Measurements from ENCODE around the gene CD6. TPM values are rescaled to one million over a fixed set of nuclear protein-coding genes. Genes with fewer than 3 reads are reported as not detected.

Gene CD6
- total and polyA plus RNA-seq, 9 donors: 0.42 to 3.4 (median 0.69) TPM

DNA sequence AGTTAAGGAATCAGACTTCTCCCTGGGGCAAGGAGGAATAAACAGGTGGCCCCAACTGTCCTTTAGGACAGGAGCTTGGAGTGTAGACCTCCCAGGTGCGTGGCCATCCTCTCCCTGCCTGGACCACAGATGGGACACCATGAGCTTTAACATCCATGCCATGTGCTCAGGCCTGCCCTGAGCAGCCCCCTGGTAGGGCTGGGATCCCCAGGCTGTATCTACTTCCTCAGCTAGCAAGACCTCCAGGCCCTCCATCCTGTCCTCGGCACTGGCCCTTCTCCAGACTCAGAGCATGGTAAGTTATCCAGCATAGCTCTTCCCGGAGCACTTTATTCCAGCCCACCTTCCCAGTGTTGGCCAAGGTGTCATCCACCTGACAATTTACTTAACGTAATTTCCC, 5.7 kb downstream of the CD6 start:
- no peak for DNase-seq
- TF ChIP-seq EP300 (IDR thresholded peaks at IDR 0.05): no peak
- TF ChIP-seq, protein P1, sequence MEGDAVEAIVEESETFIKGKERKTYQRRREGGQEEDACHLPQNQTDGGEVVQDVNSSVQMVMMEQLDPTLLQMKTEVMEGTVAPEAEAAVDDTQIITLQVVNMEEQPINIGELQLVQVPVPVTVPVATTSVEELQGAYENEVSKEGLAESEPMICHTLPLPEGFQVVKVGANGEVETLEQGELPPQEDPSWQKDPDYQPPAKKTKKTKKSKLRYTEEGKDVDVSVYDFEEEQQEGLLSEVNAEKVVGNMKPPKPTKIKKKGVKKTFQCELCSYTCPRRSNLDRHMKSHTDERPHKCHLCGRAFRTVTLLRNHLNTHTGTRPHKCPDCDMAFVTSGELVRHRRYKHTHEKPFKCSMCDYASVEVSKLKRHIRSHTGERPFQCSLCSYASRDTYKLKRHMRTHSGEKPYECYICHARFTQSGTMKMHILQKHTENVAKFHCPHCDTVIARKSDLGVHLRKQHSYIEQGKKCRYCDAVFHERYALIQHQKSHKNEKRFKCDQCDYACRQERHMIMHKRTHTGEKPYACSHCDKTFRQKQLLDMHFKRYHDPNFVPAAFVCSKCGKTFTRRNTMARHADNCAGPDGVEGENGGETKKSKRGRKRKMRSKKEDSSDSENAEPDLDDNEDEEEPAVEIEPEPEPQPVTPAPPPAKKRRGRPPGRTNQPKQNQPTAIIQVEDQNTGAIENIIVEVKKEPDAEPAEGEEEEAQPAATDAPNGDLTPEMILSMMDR (IDR thresholded peaks at IDR 0.05): no peak

DNA sequence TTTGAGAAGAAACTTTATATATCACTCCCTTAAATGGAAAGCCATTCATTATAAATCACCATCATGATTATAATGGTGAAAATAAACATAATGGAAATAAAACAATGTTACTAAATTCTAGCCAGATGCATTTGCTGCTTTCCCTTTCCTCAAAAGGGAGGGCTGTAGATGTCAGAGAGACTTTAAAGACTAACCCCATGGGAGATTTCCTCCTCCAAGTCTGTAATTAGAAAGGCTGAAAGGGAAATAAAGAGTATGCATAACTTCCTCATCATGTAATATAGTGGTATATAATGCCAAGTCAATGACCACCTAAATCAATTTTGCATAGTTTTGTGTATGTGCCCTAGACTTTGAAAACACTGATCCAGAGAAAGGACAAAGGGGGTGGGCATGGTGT, 6.4 kb downstream of the CD6 start:
- Histone ChIP-seq H3K27me3 (no peaks in the 10 kb centered on the region), H3K4me1 (ENCODE audit: insufficient read depth) (no peaks in the 10 kb centered on the region), H3K27ac (no peak overlapping the region), H3K36me3 (no peaks in the 10 kb centered on the region), H3K9me3 (no peaks in the 10 kb centered on the region), H3K4me3 (no peak overlapping the region)
- TF ChIP-seq EP300 (IDR thresholded peaks at IDR 0.05) (no peak), POLR2A (IDR thresholded peaks at IDR 0.05) (no peak)
- TF ChIP-seq, protein P1 (IDR thresholded peaks at IDR 0.05): no peak
- intact Hi-C loops (cut with DNase I): no loop called here
- DNase-seq: no peak

More for the DNA sequence above, 5.7 kb downstream of the CD6 start:
- no peaks in the 10 kb centered on the region for H3K9me3 ChIP-seq
- intact Hi-C loops (cut with DNase I): no loop called here
- H3K27ac ChIP-seq: no peak overlapping the region
- no peak overlapping the region for H3K4me3 ChIP-seq
- 79 to 89% (median 88%) methylated on average over 4 of the region's 4 CpGs for WGBS, 3 donors
- no peaks in the 10 kb centered on the region for H3K27me3 ChIP-seq
- no peaks in the 10 kb centered on the region for H3K4me1 ChIP-seq (ENCODE audit: insufficient read depth)
- no peaks in the 10 kb centered on the region for H3K36me3 ChIP-seq

DNA sequence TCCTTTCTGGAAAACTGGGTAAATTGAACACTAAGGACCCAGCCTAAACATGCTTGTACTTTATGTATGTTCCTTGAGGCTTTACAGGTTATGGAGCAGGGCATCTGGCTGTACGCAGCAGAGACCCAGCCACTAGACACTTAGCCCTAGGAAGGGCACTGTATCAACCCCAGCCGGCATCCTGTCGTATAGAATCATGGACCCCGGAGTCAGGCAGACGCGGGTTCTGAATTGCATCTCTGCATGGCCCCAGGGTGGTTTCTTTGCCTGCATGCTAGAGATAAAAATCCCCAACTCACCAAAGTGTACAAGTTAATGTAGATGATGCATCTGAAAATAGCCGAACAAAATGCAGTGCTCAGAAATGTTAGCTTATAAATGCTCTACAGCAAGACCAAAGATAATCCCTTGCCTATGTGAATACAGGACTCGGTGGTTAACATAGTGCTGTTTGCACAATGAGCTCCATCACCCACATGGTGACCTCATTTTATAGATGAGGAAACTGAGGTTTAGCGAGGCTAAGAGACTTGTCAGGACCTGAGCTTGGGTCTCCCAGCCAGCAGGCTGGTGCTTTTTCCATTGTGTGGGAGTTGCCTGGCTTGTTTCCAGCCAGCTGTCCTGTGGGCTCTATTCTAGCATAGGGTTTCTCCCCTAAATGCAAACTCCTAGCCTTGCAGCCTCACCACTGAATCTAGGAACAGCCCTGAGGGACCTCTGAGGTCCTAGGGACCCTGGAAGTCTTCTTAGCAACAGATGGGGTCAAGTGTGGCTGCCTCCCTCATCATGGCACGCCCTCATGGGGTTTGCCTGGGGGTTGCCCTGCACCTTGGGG, 7.3 kb downstream of the CD6 start:
- Histone ChIP-seq H3K4me1 (ENCODE audit: insufficient read depth) (no peaks in the 10 kb centered on the region), H3K27me3 (no peaks in the 10 kb centered on the region), H3K27ac (no peak overlapping the region), H3K9me3 (no peaks in the 10 kb centered on the region), H3K36me3 (no peaks in the 10 kb centered on the region), H3K4me3 (no peak overlapping the region)
- 82 to 88% (median 82%) methylated on average over 10 of the region's 10 CpGs for WGBS, 3 donors
- intact Hi-C loops (cut with DNase I): no loop called here
- TF ChIP-seq, protein P1 (IDR thresholded peaks at IDR 0.05): no peak
- TF ChIP-seq EP300 (IDR thresholded peaks at IDR 0.05): no peak
- TF ChIP-seq POLR2A (IDR thresholded peaks at IDR 0.05): no peak
- no peak for DNase-seq

DNA sequence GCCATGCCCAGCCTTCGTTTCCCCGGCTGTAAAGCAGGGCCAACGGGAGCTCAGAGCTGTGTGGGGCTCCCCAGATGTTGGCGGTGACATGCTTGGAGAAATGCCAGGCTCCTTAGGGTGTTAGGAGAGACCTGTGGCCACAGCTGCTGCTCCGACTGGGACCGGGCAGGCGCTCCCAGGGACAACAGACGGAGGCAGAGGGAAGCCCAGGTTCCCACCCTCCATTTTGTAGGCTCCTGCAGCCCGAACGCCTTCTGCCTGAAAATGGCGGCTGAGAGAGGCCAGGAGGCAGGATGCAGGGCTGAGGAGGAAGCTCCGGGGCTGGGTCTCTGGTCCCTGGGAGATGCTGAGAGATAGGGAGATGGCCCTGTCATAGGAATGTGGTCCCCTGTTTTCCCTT, 10.0 kb downstream of the CD6 start:
- no peak for DNase-seq
- no peak overlapping the region for H3K4me3 ChIP-seq
- H3K36me3 ChIP-seq: no peaks in the 10 kb centered on the region
- H3K27ac ChIP-seq: no peak overlapping the region
- intact Hi-C loops (cut with DNase I): no loop called here
- no peaks in the 10 kb centered on the region for H3K27me3 ChIP-seq
- WGBS, 3 donors: 84 to 96% (median 89%) methylated on average over 12 of the region's 12 CpGs
- no peaks in the 10 kb centered on the region for H3K4me1 ChIP-seq (ENCODE audit: insufficient read depth)
- no peak for TF ChIP-seq POLR2A (IDR thresholded peaks at IDR 0.05)
- no peak for TF ChIP-seq EP300 (IDR thresholded peaks at IDR 0.05)
- TF ChIP-seq, protein P1 (IDR thresholded peaks at IDR 0.05): no peak
- no peaks in the 10 kb centered on the region for H3K9me3 ChIP-seq

Data from ovary (tissue), 9 donors.